GM12878 (cell line): Measurements from ENCODE around the gene AOPEP. TPM values are rescaled to one million over a fixed set of nuclear protein-coding genes. Genes with fewer than 3 reads are reported as not detected.

ENCODE experiments used
- ATAC-seq: fragments of 200-7000 bp; cut with Tn5 transposase; 3 replicates; pipeline ENCODE4 v1.9.1; 2020; ENCODE audit warnings: mild to moderate bottlenecking, moderate library complexity
- BruUV-seq: library from RNA; stranded (reverse); fragments of 400-500 nt; replicated peaks from 2 replicates; lab custom pipeline; 2021; lab: Mats Ljungman, UMichigan
- CTCF ChIA-PET: fragments of 300-600 bp; sonication (Branson Sonifier 250); formaldehyde crosslinking; extraction: SDS; loops from one replicate; lab custom pipeline; 2021; ENCODE audit warnings: inconsistent platforms; lab: Yijun Ruan, JAX
- POLR2A ChIA-PET: fragments of 350-600 bp; formaldehyde crosslinking; extraction: SDS; loops from one replicate; lab custom pipeline; 2021; ENCODE audit warnings: inconsistent platforms; lab: Charles Lee
- RAD21 ChIA-PET: fragments of 300-600 bp; sonication (Branson Sonifier 250); formaldehyde crosslinking; loops from one replicate; lab custom pipeline; 2023; ENCODE audit warnings: antibody characterized with exemption; ENCODE audit not compliant: unreplicated experiment; lab: Charles Lee
- SMC1A ChIA-PET: fragments of 300-600 bp; sonication (Branson Sonifier 250); formaldehyde crosslinking; loops from one replicate; lab custom pipeline; 2023; ENCODE audit not compliant: unreplicated experiment, uncharacterized antibody; lab: Charles Lee
- DNase-seq: peaks from one replicate; pipeline ENCODE4 v3.0.0-alpha.2; 2011; ENCODE audit warnings: low read depth, low spot score
- FAIRE-seq: peaks from 3 replicates; lab custom pipeline; 2011; peaks lifted over from hg19 to GRCh38; lab: Jason Lieb, UNC
- H2AFZ ChIP-seq: 2 replicates; pipeline ENCODE4 v1.6.0; 2011; ENCODE audit warnings: low read depth, low read length, control low read depth; ENCODE audit not compliant: control insufficient read depth
- H3K27ac ChIP-seq: 2 replicates; pipeline ENCODE4 v1.5.1; 2011; ENCODE audit warnings: control low read depth; ENCODE audit not compliant: control insufficient read depth, insufficient read depth
- H3K27me3 ChIP-seq, 2 experiments: replicated peaks in 1 of 2; 2 replicates each; pipeline versions ENCODE4 v1.6.0 to v1.6.1; 2011; ENCODE audit warnings: low read length in 1 of 2; ENCODE audit not compliant: control insufficient read depth in 2 of 2, insufficient read depth in 2 of 2
- H3K36me3 ChIP-seq, 2 experiments: 2 replicates each; pipeline ENCODE4 v1.5.1; 2011; ENCODE audit warnings: low read length in 1 of 2; ENCODE audit not compliant: control insufficient read depth in 2 of 2, insufficient read depth in 2 of 2
- H3K4me1 ChIP-seq: 2 replicates; pipeline ENCODE4 v1.6.1; 2011; ENCODE audit warnings: mild to moderate bottlenecking, low read length, moderate library complexity, mixed read lengths; ENCODE audit not compliant: control insufficient read depth, insufficient read depth
- H3K4me2 ChIP-seq: 2 replicates; pipeline ENCODE4 v1.6.0; 2011; ENCODE audit warnings: control low read depth; ENCODE audit not compliant: control insufficient read depth, insufficient read depth
- H3K4me3 ChIP-seq: fragments of 200-600 bp; sonication (generic); 2 replicates; pipeline ENCODE4 v1.5.1; 2016
- H3K79me2 ChIP-seq: 2 replicates; pipeline ENCODE4 v1.6.0; 2011; ENCODE audit warnings: low read length; ENCODE audit not compliant: control insufficient read depth, insufficient read depth
- H3K9ac ChIP-seq: 2 replicates; pipeline ENCODE4 v1.8.0; 2011; ENCODE audit warnings: low read length, control low read depth, mixed read lengths; ENCODE audit not compliant: control insufficient read depth, insufficient read depth
- H3K9me3 ChIP-seq: replicated peaks from 3 replicates; pipeline ENCODE4 v1.5.1; 2011; ENCODE audit warnings: mild to moderate bottlenecking, low read length; ENCODE audit not compliant: control insufficient read depth, insufficient read depth
- H4K20me1 ChIP-seq: 2 replicates; pipeline ENCODE4 v1.6.0; 2011; ENCODE audit not compliant: control insufficient read depth, insufficient read depth
- DPF2 ChIP-seq: fragments of 450-650 bp; IDR thresholded peaks from 2 replicates; pipeline ENCODE4 v1.6.1; 2017; ENCODE audit warnings: mild to moderate bottlenecking
- E4F1 ChIP-seq: fragments of 450-650 bp; IDR thresholded peaks from 2 replicates; pipeline ENCODE4 v1.6.1; 2018; ENCODE audit warnings: borderline replicate concordance, mild to moderate bottlenecking; ENCODE audit not compliant: partially characterized antibody
- JUND ChIP-seq: IDR thresholded peaks from 2 replicates; pipeline ENCODE4 v1.6.1; 2012; ENCODE audit warnings: low read depth, mild to moderate bottlenecking, low read length, improper control_type of control experiment, moderate library complexity
- MXI1 ChIP-seq: fragments of 150-350 bp; IDR thresholded peaks from 2 replicates; pipeline ENCODE4 v1.6.1; 2011; ENCODE audit warnings: low read depth, mild to moderate bottlenecking, inconsistent platforms, low read length, improper control_type of control experiment
- MYB ChIP-seq: fragments of 150-350 bp; IDR thresholded peaks from 2 replicates; pipeline ENCODE4 v1.6.1; 2014; ENCODE audit warnings: mild to moderate bottlenecking, low read depth, low read length, borderline replicate concordance
- NR2C1 ChIP-seq: fragments of 450-650 bp; IDR thresholded peaks from 2 replicates; pipeline ENCODE4 v1.6.1; 2017; ENCODE audit warnings: antibody characterized with exemption, mild to moderate bottlenecking, moderate library complexity
- RB1 ChIP-seq: fragments of 450-650 bp; formaldehyde crosslinking; IDR thresholded peaks from 2 replicates; pipeline ENCODE4 v1.6.1; 2017; ENCODE audit warnings: mild to moderate bottlenecking, borderline replicate concordance
- RCOR1 ChIP-seq: conservative IDR thresholded peaks from 2 replicates; pipeline ENCODE4 v1.6.1; 2012; ENCODE audit warnings: low read depth, low read length, improper control_type of control experiment
- RFX5 ChIP-seq: IDR thresholded peaks from 2 replicates; pipeline ENCODE4 v1.6.1; 2011; ENCODE audit warnings: low read depth, low read length, improper control_type of control experiment
- SMC3 ChIP-seq: IDR thresholded peaks from 2 replicates; pipeline ENCODE4 v1.6.1; 2011; ENCODE audit warnings: low read length, improper control_type of control experiment, borderline replicate concordance
- ZNF622 ChIP-seq: fragments of 450-650 bp; IDR thresholded peaks from 2 replicates; pipeline ENCODE4 v1.6.1; 2017; ENCODE audit warnings: mild to moderate bottlenecking, inconsistent platforms
- WGBS: methylation state at CpG from one replicate; pipeline ENCODE4 v1.1.6; 2016; ENCODE audit warnings: low lambda C conversion rate; ENCODE audit not compliant: insufficient replicate concordance, insufficient coverage; ENCODE audit errors: missing lambda C conversion rate; 5-methylcytosine and 5-hydroxymethylcytosine counted together
- in situ Hi-C: fragments of 300-500 bp; cut with MboI; formaldehyde crosslinking; loops from 9 replicates; pipeline ENCODE4 v1.14.3; 2018; ENCODE audit warnings: mixed read lengths
- intact Hi-C: fragments of 100-400 bp; cut with micrococcal nuclease; formaldehyde crosslinking; loops from one replicate; pipeline ENCODE4 v1.14.2; 2022; ENCODE audit not compliant: unreplicated experiment
- polyA plus RNA-seq, 11 experiments: library from polyadenylated mRNA; depleted of rRNA in 4 of 11; unstranded in 6 of 11; stranded (reverse) in 5 of 11; fragments of >200 nt; fragmentation: Nextera tagmentation in 4 of 11; fragmentation: Illumina TruSeq in 1 of 11; extraction: Ambion mirVana in 4 of 11; extraction: Trizol in 1 of 11; gene quantifications; 1 replicate in 1 of 11; 2 replicates in 10 of 11; pipeline versions ENCODE4 v1.2.1 to v1.2.3, GENCODE V29; 2011 to 2016; ENCODE audit warnings: inconsistent platforms in 2 of 11, missing spikeins in 2 of 11, low read depth in 1 of 11
- total RNA-seq, 4 experiments: library from RNA; depleted of rRNA in 3 of 4; stranded (reverse); fragments of >200 nt in 3 of 4; fragmentation: Illumina TruSeq in 1 of 4; extraction: Trizol in 1 of 4; gene quantifications; 2 replicates each; pipeline versions ENCODE4 v1.2.1 to v1.2.3, GENCODE V29; 2013 to 2021
- TF ChIP-seq, protein P1 (sequence below): IDR thresholded peaks from 2 replicates; pipeline ENCODE4 v1.6.1; 2012; ENCODE audit warnings: low read depth, low read length, improper control_type of control experiment

The AOPEP gene
- total and polyA plus RNA-seq, 10 of the 15 experiments (the other 5 are each of a cell fraction or from before 2014, with no cell fraction given), result 2.3 to 16.9 (median 10.1) TPM

DNA sequence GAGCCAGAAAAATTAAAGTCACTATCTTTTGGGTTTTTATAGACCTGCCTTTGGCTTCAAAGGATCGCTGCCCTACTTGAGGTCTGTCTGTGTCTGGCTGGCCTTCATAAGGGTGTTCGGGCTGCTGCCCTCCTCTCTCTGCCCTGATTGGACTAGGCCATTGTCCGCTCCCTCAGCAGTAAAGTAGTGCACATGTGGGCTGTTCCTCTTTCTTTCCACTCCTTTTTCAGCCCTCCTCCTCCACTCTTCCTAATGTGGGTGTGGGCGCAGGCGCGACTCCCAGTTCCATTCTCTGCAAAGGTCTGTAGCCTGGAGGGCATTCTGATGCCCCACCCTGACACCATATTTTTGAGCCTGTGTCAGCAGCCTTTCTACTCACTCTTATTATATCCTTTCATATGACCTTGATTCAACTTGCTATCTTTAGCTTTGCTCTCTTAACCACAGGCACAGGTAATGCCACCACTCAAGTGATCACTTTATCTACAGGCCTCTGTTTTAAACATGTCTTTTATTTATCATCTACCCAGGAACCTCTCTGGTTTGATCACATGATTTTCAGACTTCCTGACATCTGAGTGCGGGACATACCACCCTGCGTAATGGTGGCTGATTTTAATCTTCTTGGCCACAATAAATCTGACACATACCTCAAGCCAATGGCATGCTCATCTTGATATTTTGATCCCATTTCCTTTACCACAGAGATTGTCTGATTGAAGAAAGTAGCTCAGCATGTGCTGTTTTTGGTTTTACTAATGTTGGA, 144.5 kb downstream of the AOPEP start:
- Histone ChIP-seq H3K4me2 (no peak overlapping the region), H3K9ac (no peak overlapping the region), H3K9me3 (no peaks in the 10 kb centered on the region), H2AFZ (no peak overlapping the region), H3K79me2 (no peaks in the 10 kb centered on the region), H3K27me3 (no peaks in the 10 kb centered on the region), H3K27ac (no peak overlapping the region), H3K4me1 (peaks cover 4% of the 10 kb centered on the region), H3K36me3 (no peaks in the 10 kb centered on the region), H3K4me3 (no peak overlapping the region), H4K20me1 (no peaks in the 10 kb centered on the region)
- ChIA-PET SMC1A (interaction anchor here (0.5 to 2.8 kb wide), 2 partner anchors 10 to 1260 kb away, joined by 4 to 9 read pairs; no protein-coding TSS in a partner anchor), CTCF (no interaction called here), RAD21 (no interaction called here), POLR2A (no interaction called here)
- no peak for ATAC-seq
- BruUV-seq, result no TSS peak
- in situ Hi-C loops, result no loop called here
- no peak for DNase-seq
- WGBS, result 98% methylated on average over 8 of the region's 8 CpGs
- FAIRE-seq, result no peak
- TF ChIP-seq NR2C1 (no peak), RFX5 (no peak), JUND (no peak), MYB (no peak), RCOR1 (no peak), ZNF622 (no peak), MXI1 (no peak), SMC3 (no peak), E4F1 (no peak), RB1 (no peak), DPF2 (no peak)
- TF ChIP-seq, protein P1, sequence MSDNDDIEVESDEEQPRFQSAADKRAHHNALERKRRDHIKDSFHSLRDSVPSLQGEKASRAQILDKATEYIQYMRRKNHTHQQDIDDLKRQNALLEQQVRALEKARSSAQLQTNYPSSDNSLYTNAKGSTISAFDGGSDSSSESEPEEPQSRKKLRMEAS, result no peak
- intact Hi-C loops, result no loop called here
